Astrocyte of the spinal cord (primary cell): ENCODE data around the gene PLVAP.

Experiments
- DNase-seq: peaks from one replicate; pipeline ENCODE4 v3.0.0; 2011; ENCODE audit warnings: low read depth, low spot score
- H3K4me3 ChIP-seq: 2 replicates; pipeline ENCODE4 v1.5.1; 2011; ENCODE audit warnings: low read depth, mild to moderate bottlenecking, low read length, moderate library complexity
- in situ Hi-C: cut with HindIII; loops from 2 replicates; pipeline ENCODE4 v1.10.0; 2017; ENCODE audit warnings: low sequenced_read_pairs
- TF ChIP-seq, protein P1 (sequence below): IDR thresholded peaks from 2 replicates; pipeline ENCODE4 v1.5.1; 2012; ENCODE audit warnings: low read depth, mild to moderate bottlenecking, low read length, inconsistent platforms

PLVAP gene

DNA sequence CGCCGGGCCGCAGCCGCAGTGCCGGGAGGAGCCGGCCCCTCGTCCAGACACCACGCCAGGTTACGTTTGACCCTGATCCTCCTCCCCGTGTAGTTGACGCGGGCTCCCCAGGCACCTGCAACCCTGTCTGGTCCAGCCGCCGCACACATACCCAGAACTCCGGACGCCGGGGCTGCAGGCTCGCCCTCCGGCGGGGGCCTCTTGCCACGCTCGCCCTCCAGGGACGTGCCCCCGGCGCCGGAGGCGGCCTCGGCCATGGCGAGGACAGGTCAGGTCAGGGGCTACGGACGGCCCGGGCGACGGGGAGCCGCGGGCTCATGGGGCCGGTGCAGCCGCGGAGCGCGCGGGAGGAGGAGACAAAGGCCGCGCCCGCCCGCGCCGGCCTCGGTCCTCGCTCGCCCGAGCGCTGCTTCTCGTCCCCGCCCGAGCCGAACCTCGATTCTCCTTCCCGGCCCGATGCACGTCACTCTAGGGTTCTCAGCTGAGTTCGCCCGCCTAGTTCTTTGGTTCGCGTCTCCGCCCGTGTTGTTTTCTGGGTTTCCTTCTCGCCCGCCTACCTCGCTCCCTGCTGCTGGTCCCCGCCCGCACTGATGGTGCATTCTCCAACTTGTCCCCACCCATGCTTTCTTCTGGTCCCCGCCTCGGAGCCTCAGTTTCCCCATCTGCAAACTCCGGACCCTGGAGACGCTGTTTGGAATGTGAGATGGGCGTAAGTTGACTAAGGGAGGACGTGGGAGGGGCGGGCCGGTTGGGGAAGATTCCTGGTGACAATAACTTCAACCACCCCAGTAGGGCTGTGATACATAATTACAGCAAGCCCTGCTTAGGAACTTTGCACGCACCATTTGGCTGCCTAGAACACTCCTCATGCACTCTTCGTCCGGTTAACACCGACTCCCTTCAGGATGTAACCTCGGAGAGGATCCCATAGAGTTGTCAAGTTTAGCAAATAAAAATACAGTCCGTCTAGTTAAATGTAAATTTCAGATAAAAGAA is 42.4 kb downstream of the PLVAP start, which contains the start of gene ANO8:
Gene ANO8 (minus strand): TSS at position 442 of the 996 bp plus-strand sequence. CDS start 185 bp downstream, at position 257.
- DNase-seq = peak; percentile 99
- in situ Hi-C loops = no loop called here
- TF ChIP-seq, protein P1, sequence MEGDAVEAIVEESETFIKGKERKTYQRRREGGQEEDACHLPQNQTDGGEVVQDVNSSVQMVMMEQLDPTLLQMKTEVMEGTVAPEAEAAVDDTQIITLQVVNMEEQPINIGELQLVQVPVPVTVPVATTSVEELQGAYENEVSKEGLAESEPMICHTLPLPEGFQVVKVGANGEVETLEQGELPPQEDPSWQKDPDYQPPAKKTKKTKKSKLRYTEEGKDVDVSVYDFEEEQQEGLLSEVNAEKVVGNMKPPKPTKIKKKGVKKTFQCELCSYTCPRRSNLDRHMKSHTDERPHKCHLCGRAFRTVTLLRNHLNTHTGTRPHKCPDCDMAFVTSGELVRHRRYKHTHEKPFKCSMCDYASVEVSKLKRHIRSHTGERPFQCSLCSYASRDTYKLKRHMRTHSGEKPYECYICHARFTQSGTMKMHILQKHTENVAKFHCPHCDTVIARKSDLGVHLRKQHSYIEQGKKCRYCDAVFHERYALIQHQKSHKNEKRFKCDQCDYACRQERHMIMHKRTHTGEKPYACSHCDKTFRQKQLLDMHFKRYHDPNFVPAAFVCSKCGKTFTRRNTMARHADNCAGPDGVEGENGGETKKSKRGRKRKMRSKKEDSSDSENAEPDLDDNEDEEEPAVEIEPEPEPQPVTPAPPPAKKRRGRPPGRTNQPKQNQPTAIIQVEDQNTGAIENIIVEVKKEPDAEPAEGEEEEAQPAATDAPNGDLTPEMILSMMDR = no peak
- H3K4me3 ChIP-seq = peak within 1 kb of the TSS; percentile 63

- in situ Hi-C loops = no loop called here
- DNase-seq = peak; percentile 87
- TF ChIP-seq, protein P1 = no peak
- peak overlapping the region; percentile 63 for H3K4me3 ChIP-seq
Observed at GRCh38 chr19:17333611-17334413, 43.3 kb downstream of the PLVAP start.

DNA sequence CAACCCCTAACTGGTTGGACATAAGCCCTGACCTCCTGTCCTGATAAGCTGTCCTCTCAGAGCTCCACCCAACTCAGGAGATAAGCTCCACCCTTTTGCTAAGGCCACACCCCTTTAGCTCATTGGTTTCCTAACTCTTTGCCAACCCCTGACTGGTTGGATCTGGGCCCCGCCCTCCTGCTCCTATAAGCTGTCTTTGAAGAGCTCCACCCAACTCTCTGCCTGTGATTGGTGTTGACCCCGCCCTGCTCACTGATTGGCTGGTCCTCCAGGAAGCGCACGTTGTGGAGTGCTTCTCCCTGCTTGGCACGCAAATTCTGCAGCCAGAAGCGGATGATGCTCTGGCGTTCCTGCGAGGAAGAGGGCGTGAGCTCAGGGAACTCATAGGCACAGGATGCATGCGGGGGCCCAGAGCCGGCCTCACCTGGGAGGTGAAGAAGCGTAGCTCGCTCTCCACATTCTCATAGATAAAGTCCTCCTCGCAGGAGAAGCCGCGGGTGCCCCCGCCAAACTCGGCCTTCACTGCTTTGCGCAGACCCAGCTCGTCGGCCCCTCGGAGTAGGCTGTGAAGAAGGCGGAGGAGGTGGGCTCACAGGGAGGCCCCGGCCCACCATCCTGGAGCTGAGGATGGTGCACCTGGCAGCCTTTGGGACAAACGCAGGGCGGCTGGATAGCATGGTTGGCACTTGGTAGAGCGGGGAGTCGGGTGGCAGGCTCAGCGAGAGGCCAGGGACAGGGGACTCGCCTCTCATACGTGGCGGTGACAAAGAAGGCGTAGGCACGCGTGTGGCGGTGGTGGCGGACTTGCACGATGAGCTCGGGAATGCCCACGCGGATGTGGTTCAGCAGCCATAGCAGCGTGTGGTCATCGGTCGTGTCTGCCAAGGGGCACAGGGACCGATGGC is 44.2 kb downstream of the PLVAP start:
- H3K4me3 ChIP-seq = no peak overlapping the region
- TF ChIP-seq, protein P1 = no peak
- in situ Hi-C loops = no loop called here
- peak; percentile 50 for DNase-seq

GRCh38 chr19:17332360-17332676 is 44.8 kb downstream of the PLVAP start:
- in situ Hi-C loops = no loop called here
- no peak overlapping the region for H3K4me3 ChIP-seq
- TF ChIP-seq, protein P1 = no peak
- DNase-seq = no peak

DNA sequence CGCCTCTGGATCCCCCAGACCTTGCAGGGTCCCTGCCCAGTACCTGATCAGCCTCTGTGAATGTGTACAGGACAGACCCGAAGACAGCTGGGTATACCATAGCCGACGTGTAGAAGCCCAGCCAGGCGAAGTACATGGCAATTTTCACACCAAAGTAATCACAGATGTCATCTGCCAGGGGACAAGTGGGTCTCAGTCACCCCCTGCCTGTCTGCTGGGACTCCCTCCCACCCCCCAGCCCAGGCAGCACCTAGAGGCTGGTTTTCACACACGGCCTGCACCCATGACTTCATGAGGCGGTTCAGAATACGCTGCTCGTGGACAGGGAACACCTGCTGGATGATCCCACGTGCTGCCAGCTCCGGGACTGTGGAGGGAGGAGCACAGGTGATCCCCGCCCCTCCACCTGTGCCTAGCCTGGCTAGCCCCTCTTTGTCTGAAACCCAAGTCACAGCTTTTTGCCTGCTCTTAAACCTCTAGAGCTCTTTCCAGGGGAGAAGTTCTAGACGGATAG is 46.0 kb downstream of the PLVAP start:
- TF ChIP-seq, protein P1 = no peak
- in situ Hi-C loops = no loop called here
- DNase-seq = no peak
- no peak overlapping the region for H3K4me3 ChIP-seq
